H9 (cell line): ENCODE measurements around the gene PRKCI. TPM values are rescaled to one million over a fixed set of nuclear protein-coding genes. Genes with fewer than 3 reads are reported as not detected.

ENCODE experiments used
- DNase-seq: peaks from one replicate; pipeline ENCODE4 v3.0.0-alpha.2; 2017
- H2AFZ ChIP-seq: one replicate; pipeline ENCODE4 v1.6.1; 2013; ENCODE audit warnings: mild to moderate bottlenecking, low read length, control low read depth, moderate library complexity
- H2AK5ac ChIP-seq: 2 replicates; pipeline ENCODE4 v1.6.1; 2013; ENCODE audit warnings: low read length, control low read depth, mixed read lengths; ENCODE audit not compliant: insufficient read length
- H2BK120ac ChIP-seq: one replicate; pipeline ENCODE4 v1.6.1; 2013; ENCODE audit warnings: low read depth, mild to moderate bottlenecking, low read length, control low read depth, inconsistent platforms; ENCODE audit not compliant: poor library complexity, severe bottlenecking
- H2BK12ac ChIP-seq: 2 replicates; pipeline ENCODE4 v1.6.1; 2013; ENCODE audit warnings: low read length, control low read depth, mixed read lengths, low read depth; ENCODE audit not compliant: insufficient read length
- H2BK15ac ChIP-seq: 2 replicates; pipeline ENCODE4 v1.6.1; 2013; ENCODE audit warnings: low read depth, low read length, control low read depth
- H2BK20ac ChIP-seq: one replicate; pipeline ENCODE4 v1.6.1; 2013; ENCODE audit warnings: low read depth, mild to moderate bottlenecking, low read length, control low read depth, inconsistent platforms; ENCODE audit not compliant: poor library complexity, severe bottlenecking
- H2BK5ac ChIP-seq: 2 replicates; pipeline ENCODE4 v1.6.1; 2013; ENCODE audit warnings: low read length, control low read depth, mixed read lengths; ENCODE audit not compliant: insufficient read length
- H3K14ac ChIP-seq: 2 replicates; pipeline ENCODE4 v1.6.1; 2013; ENCODE audit warnings: low read length, control low read depth; ENCODE audit not compliant: insufficient read depth
- H3K18ac ChIP-seq: 2 replicates; pipeline ENCODE4 v1.6.1; 2013; ENCODE audit warnings: low read depth, mild to moderate bottlenecking, mixed read lengths, low read length, control low read depth; ENCODE audit not compliant: insufficient read length
- H3K23ac ChIP-seq: 2 replicates; pipeline ENCODE4 v1.6.1; 2013; ENCODE audit warnings: low read length, control low read depth, mixed read lengths, low read depth; ENCODE audit not compliant: insufficient read length
- H3K23me2 ChIP-seq: 2 replicates; pipeline ENCODE4 v1.6.1; 2013; ENCODE audit warnings: low read depth, mild to moderate bottlenecking, mixed read lengths, low read length, control low read depth; ENCODE audit not compliant: insufficient read length, poor library complexity, severe bottlenecking
- H3K27ac ChIP-seq: 2 replicates; pipeline ENCODE4 v1.5.1; 2013; ENCODE audit warnings: low read length, control low read depth, mixed read lengths, low read depth; ENCODE audit not compliant: insufficient read length
- H3K27me3 ChIP-seq: 2 replicates; pipeline ENCODE4 v1.6.1; 2013; ENCODE audit warnings: low read length, control low read depth, inconsistent platforms; ENCODE audit not compliant: insufficient read depth
- H3K4ac ChIP-seq: 2 replicates; pipeline ENCODE4 v1.6.1; 2013; ENCODE audit warnings: low read depth, mild to moderate bottlenecking, control low read depth, inconsistent platforms, low read length, moderate library complexity
- H3K4me1 ChIP-seq: 2 replicates; pipeline ENCODE4 v1.6.1; 2013; ENCODE audit warnings: low read length, control low read depth, inconsistent platforms; ENCODE audit not compliant: insufficient read depth
- H3K4me2 ChIP-seq: 2 replicates; pipeline ENCODE4 v1.6.1; 2013; ENCODE audit warnings: low read length, control low read depth, mixed read lengths; ENCODE audit not compliant: insufficient read length, insufficient read depth
- H3K56ac ChIP-seq: 2 replicates; pipeline ENCODE4 v1.6.1; 2013; ENCODE audit warnings: low read depth, mild to moderate bottlenecking, mixed read lengths, low read length, control low read depth; ENCODE audit not compliant: insufficient read length
- H3K79me1 ChIP-seq: 2 replicates; pipeline ENCODE4 v1.6.1; 2013; ENCODE audit warnings: low read depth, mild to moderate bottlenecking, moderate library complexity, low read length, control low read depth, inconsistent platforms; ENCODE audit not compliant: insufficient read depth, poor library complexity, severe bottlenecking
- H3K79me2 ChIP-seq: 2 replicates; pipeline ENCODE4 v1.6.1; 2013; ENCODE audit warnings: low read length, control low read depth, inconsistent platforms; ENCODE audit not compliant: insufficient read depth
- H3K9ac ChIP-seq: 2 replicates; pipeline ENCODE4 v1.6.1; 2013; ENCODE audit warnings: low read length, control low read depth, mixed read lengths; ENCODE audit not compliant: insufficient read length; ENCODE audit errors: extremely low read depth
- H3K9me3 ChIP-seq: one replicate; pipeline ENCODE4 v1.6.1; 2013; ENCODE audit warnings: low read depth, low read length, inconsistent platforms; ENCODE audit not compliant: control insufficient read depth
- H3T11ph ChIP-seq: one replicate; pipeline ENCODE4 v1.6.1; 2013; ENCODE audit warnings: mild to moderate bottlenecking, low read length, control low read depth, inconsistent platforms
- H4K20me1 ChIP-seq: one replicate; pipeline ENCODE4 v1.6.1; 2013; ENCODE audit not compliant: control insufficient read depth, insufficient read length, insufficient read depth
- H4K5ac ChIP-seq: 2 replicates; pipeline ENCODE4 v1.6.1; 2013; ENCODE audit warnings: low read depth, mild to moderate bottlenecking, mixed read lengths, low read length, control low read depth; ENCODE audit not compliant: insufficient read length
- H4K8ac ChIP-seq: replicated peaks from 2 replicates; pipeline ENCODE4 v1.6.1; 2013; ENCODE audit warnings: low read length, control low read depth, mixed read lengths, low read depth; ENCODE audit not compliant: insufficient read length
- H4K91ac ChIP-seq: 2 replicates; pipeline ENCODE4 v1.6.1; 2013; ENCODE audit warnings: low read depth, mild to moderate bottlenecking, moderate library complexity, mixed read lengths, low read length, control low read depth; ENCODE audit not compliant: insufficient read length
- H3K27ac Mint-ChIP-seq, 3 experiments: 2 replicates in 2 of 3; 3 replicates in 1 of 3; pipeline ENCODE4 v1.8.0; 2020 to 2021; ENCODE audit warnings: mixed read lengths in 3 of 3, mild to moderate bottlenecking in 1 of 3, moderate library complexity in 1 of 3
- H3K27me3 Mint-ChIP-seq: 2 replicates; pipeline ENCODE4 v1.8.0; 2021; ENCODE audit warnings: low read depth, mild to moderate bottlenecking, moderate library complexity, mixed read lengths
- H3K36me3 Mint-ChIP-seq, 3 experiments: 2 replicates in 2 of 3; 3 replicates in 1 of 3; pipeline ENCODE4 v1.8.0; 2020 to 2021; ENCODE audit warnings: low read depth in 3 of 3, mixed read lengths in 3 of 3; ENCODE audit not compliant: insufficient read depth in 1 of 3
- H3K4me1 Mint-ChIP-seq, 2 experiments: 2 replicates each; pipeline ENCODE4 v1.8.0; 2020; ENCODE audit warnings: mixed read lengths in 2 of 2
- H3K4me3 Mint-ChIP-seq, 2 experiments: 2 replicates in 1 of 2; 3 replicates in 1 of 2; pipeline ENCODE4 v1.8.0; 2020 to 2021; ENCODE audit warnings: mild to moderate bottlenecking in 2 of 2, mixed read lengths in 2 of 2, moderate library complexity in 1 of 2
- H3K9me3 Mint-ChIP-seq, 2 experiments: 2 replicates in 1 of 2; 3 replicates in 1 of 2; pipeline ENCODE4 v1.8.0; 2020; ENCODE audit warnings: mild to moderate bottlenecking in 2 of 2, mixed read lengths in 2 of 2, moderate library complexity in 1 of 2
- WGBS: extraction: QIAGEN DNeasy Blood & Tissue Kit; methylation state at CpG from one replicate; pipeline ENCODE4 v1.1.7; 2013; ENCODE audit warnings: missing lambda C conversion rate, low lambda C conversion rate, mixed read lengths; ENCODE audit not compliant: insufficient read length; ENCODE audit errors: extremely low coverage; 5-methylcytosine and 5-hydroxymethylcytosine counted together
- total RNA-seq: library from RNA; stranded (reverse); gene quantifications from 2 replicates; pipeline ENCODE4 v1.2.1, GENCODE V29; 2021
- TF ChIP-seq, protein P1 (sequence below): fragments of 200-600 bp; sonication (generic); conservative IDR thresholded peaks from 3 replicates; pipeline ENCODE4 v1.8.0; 2021; ENCODE audit warnings: antibody characterized with exemption, mild to moderate bottlenecking

The PRKCI gene
- total RNA-seq, 1 experiment from 2014 or later = 71.1 TPM

DNA sequence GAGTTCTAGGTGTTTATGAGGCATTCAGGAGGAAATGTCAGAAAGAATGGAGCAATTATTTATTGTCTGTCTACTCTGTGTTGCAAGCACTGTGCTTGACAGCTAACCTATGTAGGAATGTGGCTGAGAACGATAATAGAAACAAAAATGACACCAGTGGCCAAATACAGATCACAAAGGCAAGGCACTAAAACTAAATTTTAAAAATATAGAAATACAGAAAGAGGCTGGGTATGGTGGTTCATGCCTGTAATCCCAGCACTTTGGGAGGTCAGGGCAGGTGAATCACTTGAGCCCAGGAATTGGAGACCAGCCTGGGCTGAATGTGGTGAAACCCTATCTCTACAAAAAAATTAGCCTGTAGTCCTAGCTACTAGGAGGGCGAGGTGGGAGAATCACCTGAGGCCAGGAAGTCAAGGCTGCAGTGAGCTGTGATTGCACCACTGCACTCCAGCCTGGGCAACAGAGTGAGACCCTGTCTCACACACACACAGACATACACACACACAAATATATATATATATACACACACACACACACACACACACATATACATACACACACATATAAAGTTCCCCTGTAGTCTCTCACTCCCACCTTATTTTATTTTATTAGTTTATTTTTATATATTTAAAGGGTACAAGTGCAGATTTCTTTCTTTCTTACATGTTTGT is 6.0 kb downstream of the PRKCI start:
- Histone ChIP-seq H3K27ac (no peak overlapping the region), H4K5ac (no peak overlapping the region), H3K4ac (no peak overlapping the region), H2BK15ac (no peak overlapping the region), H2BK120ac (no peak overlapping the region), H4K20me1 (no peaks in the 10 kb centered on the region), H2AK5ac (no peak overlapping the region), H3K23me2 (peaks cover under 1% of the 10 kb centered on the region), H3K14ac (no peak overlapping the region), H2AFZ (no peak overlapping the region), H3T11ph (no peak overlapping the region), H3K23ac (no peak overlapping the region), H4K8ac (no peak overlapping the region), H3K9me3 (no peaks in the 10 kb centered on the region), H3K9ac (no peak overlapping the region), H3K27me3 (no peaks in the 10 kb centered on the region), H4K91ac (no peak overlapping the region), H3K79me1 (peaks cover 2% of the 10 kb centered on the region), H2BK12ac (no peak overlapping the region), H3K56ac (no peak overlapping the region), H3K4me2 (no peak overlapping the region), H3K79me2 (peaks cover 38% of the 10 kb centered on the region; the same call in 1 of the 2 replicates), H3K4me1 (peaks cover 2% of the 10 kb centered on the region; the same call in 1 of the 2 replicates), H2BK20ac (no peak overlapping the region), H3K18ac (no peak overlapping the region), H2BK5ac (no peak overlapping the region)
- WGBS = no CpG with 5 or more reads among the region's 2 CpGs
- Mint-ChIP-seq H3K4me3 (no peak overlapping the region), H3K27me3 (no peaks in the 10 kb centered on the region), H3K4me1 (peaks cover 34 to 37% of the 10 kb centered on the region in 2 experiments), H3K9me3 (no peaks in the 10 kb centered on the region), H3K36me3 (peaks cover 4 to 6% (median 5%) of the 10 kb centered on the region in 3 experiments; a peak in 5 of 7 replicates), H3K27ac (peak overlapping the region in 2 of 3 experiments; percentile 0 to 36; a peak in 3 of 7 replicates)
- DNase-seq = no peak
- TF ChIP-seq, protein P1, sequence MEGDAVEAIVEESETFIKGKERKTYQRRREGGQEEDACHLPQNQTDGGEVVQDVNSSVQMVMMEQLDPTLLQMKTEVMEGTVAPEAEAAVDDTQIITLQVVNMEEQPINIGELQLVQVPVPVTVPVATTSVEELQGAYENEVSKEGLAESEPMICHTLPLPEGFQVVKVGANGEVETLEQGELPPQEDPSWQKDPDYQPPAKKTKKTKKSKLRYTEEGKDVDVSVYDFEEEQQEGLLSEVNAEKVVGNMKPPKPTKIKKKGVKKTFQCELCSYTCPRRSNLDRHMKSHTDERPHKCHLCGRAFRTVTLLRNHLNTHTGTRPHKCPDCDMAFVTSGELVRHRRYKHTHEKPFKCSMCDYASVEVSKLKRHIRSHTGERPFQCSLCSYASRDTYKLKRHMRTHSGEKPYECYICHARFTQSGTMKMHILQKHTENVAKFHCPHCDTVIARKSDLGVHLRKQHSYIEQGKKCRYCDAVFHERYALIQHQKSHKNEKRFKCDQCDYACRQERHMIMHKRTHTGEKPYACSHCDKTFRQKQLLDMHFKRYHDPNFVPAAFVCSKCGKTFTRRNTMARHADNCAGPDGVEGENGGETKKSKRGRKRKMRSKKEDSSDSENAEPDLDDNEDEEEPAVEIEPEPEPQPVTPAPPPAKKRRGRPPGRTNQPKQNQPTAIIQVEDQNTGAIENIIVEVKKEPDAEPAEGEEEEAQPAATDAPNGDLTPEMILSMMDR = no peak
